ENCODE results near the gene DTNBP1. TPM values are rescaled to one million over a fixed set of nuclear protein-coding genes. Genes with fewer than 3 reads are reported as not detected.

The DTNBP1 gene
- total and polyA plus RNA-seq, 2 of the 8 experiments (the other 6 are each of a cell fraction or from before 2014, with no cell fraction given): 13.5 to 22.1 TPM

DNA sequence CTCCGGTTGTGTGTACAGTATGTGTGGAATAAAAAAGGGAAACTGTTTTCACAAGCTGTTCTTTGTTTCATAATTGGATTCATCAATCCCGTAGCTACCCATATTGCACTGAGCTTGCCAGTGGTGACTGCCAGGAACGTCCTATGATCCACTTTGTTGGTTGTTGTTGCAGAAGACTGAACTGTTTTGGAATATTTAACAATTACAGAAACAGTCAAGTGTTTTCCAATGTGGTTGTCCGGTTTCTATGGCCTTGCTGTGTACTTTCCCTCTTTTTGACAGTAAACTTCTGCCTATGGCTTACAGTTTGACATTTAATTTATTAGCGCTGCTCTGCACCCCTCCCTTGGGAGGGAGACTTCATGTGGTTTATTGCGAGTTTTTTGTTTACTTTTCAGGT lies 141.2 kb downstream of the DTNBP1 start:
- FAIRE-seq: no peak
- no peak for TF ChIP-seq JUN (IDR thresholded peaks at IDR 0.05; ENCODE audit: low read depth, low read length)
- TF ChIP-seq CHD1 (IDR thresholded peaks at IDR 0.05; ENCODE audit: low read depth, low read length): no peak
- TF ChIP-seq EGR1 (IDR thresholded peaks at IDR 0.05; ENCODE audit: borderline replicate concordance, low read depth, low read length): no peak
- TF ChIP-seq SP2 (IDR thresholded peaks at IDR 0.05; ENCODE audit: low read length): no peak
- TF ChIP-seq TCF12 (IDR thresholded peaks at IDR 0.05; ENCODE audit: low read depth, low read length): no peak

More for the DNA sequence above, 141.2 kb downstream of the DTNBP1 start:
- Histone ChIP-seq H3K56ac (replicated peaks; ENCODE audit: insufficient read length, low read depth, low read length) (no peak overlapping the region), H3K36me3 (ENCODE audit: control insufficient read depth in 2 of 4, insufficient read depth in 4 of 4, low read length in 3 of 4) (peaks cover 7 to 82% (median 54%) of the 10 kb centered on the region in 4 experiments; a peak in 7 of 8 replicates), H2BK5ac (ENCODE audit: low read depth, low read length) (no peak overlapping the region), H3K4me1 (replicated peaks in 1 of 4; ENCODE audit: control insufficient read depth in 3 of 4, insufficient read depth in 4 of 4, low read length in 3 of 4) (no peaks in the 10 kb centered on the region; a peak in 1 of 7 replicates), H3K14ac (ENCODE audit: insufficient read length) (no peak overlapping the region), H2AK5ac (ENCODE audit: low read depth, low read length) (no peak overlapping the region), H4K91ac (replicated peaks; ENCODE audit: insufficient read length, low read length) (no peak overlapping the region), H3K23me2 (ENCODE audit: low read depth, low read length) (no peaks in the 10 kb centered on the region), H3K9me3 (ENCODE audit: insufficient read depth in 2 of 2, low read depth in 1 of 2, low read length in 1 of 2) (peaks cover 22% of the 10 kb centered on the region in 2 experiments), H4K20me1 (replicated peaks in 1 of 2; ENCODE audit: control insufficient read depth in 1 of 2, insufficient read depth in 2 of 2, low read length in 2 of 2) (peaks cover 4 to 17% of the 10 kb centered on the region in 2 experiments), H3K79me1 (ENCODE audit: low read depth, low read length) (peaks cover 5% of the 10 kb centered on the region; the same call in 1 of the 2 replicates), H2AFZ (ENCODE audit: low read length) (no peak overlapping the region), H2BK120ac (replicated peaks; ENCODE audit: low read depth, low read length) (no peak overlapping the region), H3K4ac (replicated peaks; ENCODE audit: insufficient read length, low read depth, low read length) (no peak overlapping the region), H2BK15ac (ENCODE audit: low read length) (no peak overlapping the region), H2BK12ac (ENCODE audit: low read depth, low read length) (no peak overlapping the region), H3K4me2 (ENCODE audit: insufficient read depth in 1 of 2, low read depth in 2 of 2, low read length in 2 of 2) (no peak overlapping the region), H3K4me3 (ENCODE audit: extremely low read depth in 1 of 4, insufficient read depth in 2 of 4, low read depth in 3 of 4, low read length in 4 of 4) (no peak overlapping the region), H3K27ac (ENCODE audit: low read depth, low read length) (no peak overlapping the region), H3K27me3 (replicated peaks in 1 of 4; ENCODE audit: control insufficient read depth in 3 of 4, extremely low read depth in 1 of 4, insufficient read depth in 3 of 4, low read length in 3 of 4) (no peaks in the 10 kb centered on the region), H3K79me2 (ENCODE audit: control insufficient read depth in 1 of 2, insufficient read depth in 2 of 2, low read length in 2 of 2) (peaks cover 0 to 1% of the 10 kb centered on the region in 2 experiments; a peak in 1 of 4 replicates), H4K8ac (ENCODE audit: extremely low read depth, insufficient read depth, low read length) (no peak overlapping the region), H2BK20ac (ENCODE audit: low read length) (no peak overlapping the region), H3K23ac (ENCODE audit: insufficient read length) (no peak overlapping the region), H3K18ac (ENCODE audit: extremely low read depth, low read length) (no peak overlapping the region), H4K5ac (ENCODE audit: insufficient read length, low read depth, low read length) (no peak overlapping the region), H3K9ac (replicated peaks in 1 of 4; ENCODE audit: extremely low read depth in 1 of 4, low read depth in 3 of 4, low read length in 3 of 4) (no peak overlapping the region)
- DNase-seq (ENCODE audit: low read depth in 1 of 2, low spot score in 2 of 2): no peak
- CTCF ChIA-PET (ENCODE audit: partially characterized antibody): interaction anchor here (1.0 to 1.2 kb wide), 2 partner anchors 101 to 106 kb away, joined by 3 to 4 read pairs; no protein-coding TSS in a partner anchor
- POLR2A ChIA-PET (ENCODE audit: partially characterized antibody): interaction anchor here (1.0 to 1.4 kb wide), 7 partner anchors 9 to 103 kb away, joined by 3 to 4 read pairs (median 3); no protein-coding TSS in a partner anchor
- 91% methylated on average over 6 of the region's 6 CpGs; no CpG with 5 or more reads in 1 of the 2 experiments for WGBS, 2 experiments (ENCODE audit: extremely low coverage in 1 of 2, insufficient coverage in 1 of 2, insufficient read length in 1 of 2, insufficient replicate concordance in 2 of 2, low coverage in 1 of 2, low lambda C conversion rate in 2 of 2, missing lambda C conversion rate in 1 of 2)
